ENCODE measurements around the gene FHIT.
"Not testable (repeated sequence)": the region's sequence is repeated elsewhere in the genome, so short reads cannot be mapped to it uniquely, and the experiment has no call there.

FHIT gene

DNA sequence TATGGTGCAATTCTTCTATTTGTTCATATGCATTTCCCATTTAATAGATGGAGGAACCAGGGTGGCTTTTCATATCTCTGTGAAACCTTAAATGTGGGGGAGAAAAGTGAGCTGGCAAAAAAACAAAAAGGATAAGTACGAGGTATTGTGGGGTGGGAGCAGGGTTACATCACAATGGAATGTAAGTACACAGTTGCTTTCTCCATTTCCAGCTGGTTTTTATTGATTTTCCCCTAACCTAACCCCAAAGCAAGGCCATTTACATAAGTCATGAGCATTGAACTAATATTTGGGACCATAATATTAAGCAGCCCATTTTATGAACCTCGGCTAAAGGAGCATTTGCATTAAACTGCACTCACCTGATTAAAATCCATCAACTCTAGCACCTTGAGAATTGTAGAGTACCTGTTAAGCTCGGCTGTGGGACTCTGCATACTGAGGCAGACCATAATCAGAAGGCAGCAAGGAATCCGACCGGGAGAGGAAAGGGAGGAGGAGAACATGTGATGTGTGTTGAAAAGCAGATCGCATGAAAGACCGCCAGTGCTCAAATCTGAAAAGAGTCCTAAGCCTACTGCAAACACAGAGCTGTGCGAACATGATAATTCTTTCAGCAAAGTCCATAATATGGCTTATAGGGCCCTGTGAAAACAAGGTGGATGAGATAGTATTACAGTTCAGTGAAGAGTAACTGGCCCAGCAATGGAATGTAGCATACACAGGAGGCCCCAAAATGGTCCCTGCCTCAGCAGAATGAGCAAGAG, 513.4 kb downstream of the FHIT start:
- no peak for DNase-seq (ENCODE audit: low read depth in 3 of 3, low spot score in 1 of 3)

DNA sequence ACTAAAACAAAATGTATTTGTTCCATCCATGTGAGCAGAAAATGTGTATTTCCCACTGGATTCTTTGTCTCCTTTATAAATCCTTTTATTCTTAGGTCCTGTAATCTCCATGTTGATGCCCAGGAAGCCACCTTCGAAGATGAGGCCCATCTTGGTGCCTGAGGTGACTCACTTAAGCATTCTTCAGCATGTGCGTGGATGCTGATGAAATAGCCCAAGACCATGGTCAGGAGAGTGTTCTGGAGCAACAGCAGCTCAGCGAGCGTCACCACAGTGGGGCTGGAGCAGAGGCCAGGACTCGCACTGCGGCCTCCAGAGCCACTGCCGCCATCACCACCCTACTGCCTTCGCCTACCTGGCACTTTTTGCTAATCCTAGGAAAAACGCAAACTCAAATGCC, 520.9 kb downstream of the FHIT start:
- DNase-seq (ENCODE audit: low read depth in 3 of 3, low spot score in 1 of 3) = no peak

DNA sequence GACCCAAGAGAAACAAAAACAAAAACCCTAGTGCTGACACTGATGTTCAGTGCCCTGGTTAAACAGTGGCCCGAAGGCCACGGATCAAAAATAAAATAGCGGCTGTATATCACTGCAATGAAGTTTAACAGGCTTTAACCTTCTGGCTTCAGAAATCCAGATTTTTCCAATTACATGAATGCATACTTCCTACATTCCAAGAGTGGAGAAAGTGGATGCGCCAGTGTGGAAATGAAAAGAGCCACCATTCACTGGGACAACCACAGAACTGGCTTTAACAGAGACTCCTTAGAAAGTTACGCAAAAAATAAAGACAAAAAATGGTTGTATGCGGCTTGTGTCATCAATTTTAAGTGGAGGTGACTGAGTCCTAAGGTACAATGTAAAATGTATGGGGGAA, 522.2 kb downstream of the FHIT start:
- no peak for DNase-seq (ENCODE audit: low read depth in 3 of 3, low spot score in 1 of 3)

DNA sequence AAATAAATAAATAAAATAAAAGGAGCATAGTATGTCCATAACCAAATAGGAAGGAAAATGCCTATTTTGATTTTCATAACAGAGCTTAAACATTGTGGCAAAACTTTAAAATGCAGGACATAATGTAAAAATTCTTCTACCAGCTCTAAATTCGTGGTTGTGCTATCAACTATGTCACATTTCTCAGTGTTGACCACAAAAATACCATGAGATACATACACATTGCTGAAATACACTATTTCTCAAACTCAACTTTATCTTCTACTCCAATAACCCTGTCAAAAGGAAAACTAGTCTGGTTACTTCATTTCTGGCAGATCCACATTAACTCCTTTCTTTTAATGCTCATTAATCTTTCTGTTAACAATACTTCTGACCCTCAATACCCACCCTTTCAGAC, 523.2 kb downstream of the FHIT start:
- no peak for DNase-seq (ENCODE audit: low read depth in 3 of 3, low spot score in 1 of 3)

DNA sequence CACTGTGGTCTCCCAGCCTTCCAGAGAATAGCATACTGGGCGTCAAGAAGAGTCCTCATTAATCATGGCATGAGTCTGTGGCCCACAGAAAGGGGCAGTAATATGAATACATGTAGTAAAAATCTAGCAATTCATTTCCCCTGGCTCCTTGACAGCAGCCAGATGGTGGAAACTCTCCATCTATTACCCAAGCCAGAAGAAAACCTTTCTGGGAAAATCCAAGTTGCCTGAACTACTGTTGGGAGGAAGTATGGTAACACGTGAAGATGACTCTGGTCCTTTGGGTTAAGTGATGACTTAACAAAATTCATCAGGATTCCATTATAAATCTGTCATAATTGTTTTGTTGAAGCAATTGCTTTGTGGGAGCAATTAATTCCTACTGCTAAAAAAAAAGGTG, 530.5 kb downstream of the FHIT start:
- no peak for DNase-seq (ENCODE audit: low read depth in 3 of 3, low spot score in 1 of 3)

DNA sequence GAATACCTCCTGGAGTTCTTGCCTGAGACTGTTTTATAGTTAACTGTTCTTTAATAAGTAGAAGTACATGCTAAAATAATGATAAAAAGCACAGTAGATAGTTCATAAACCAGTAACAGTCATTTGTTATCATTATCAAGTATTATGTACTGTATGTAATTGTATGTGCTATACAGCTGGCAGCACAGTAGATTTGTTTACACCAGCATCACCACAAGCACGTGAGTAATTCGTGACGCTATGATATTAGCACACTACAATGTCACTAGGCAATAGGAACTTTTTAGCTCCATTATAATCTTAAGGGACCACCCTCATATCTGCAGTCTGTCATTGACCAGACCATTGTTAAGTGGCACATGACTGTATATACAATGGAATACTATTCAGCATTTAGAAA, 534.7 kb downstream of the FHIT start:
- DNase-seq (ENCODE audit: low read depth in 3 of 3, low spot score in 1 of 3) = no peak

DNA sequence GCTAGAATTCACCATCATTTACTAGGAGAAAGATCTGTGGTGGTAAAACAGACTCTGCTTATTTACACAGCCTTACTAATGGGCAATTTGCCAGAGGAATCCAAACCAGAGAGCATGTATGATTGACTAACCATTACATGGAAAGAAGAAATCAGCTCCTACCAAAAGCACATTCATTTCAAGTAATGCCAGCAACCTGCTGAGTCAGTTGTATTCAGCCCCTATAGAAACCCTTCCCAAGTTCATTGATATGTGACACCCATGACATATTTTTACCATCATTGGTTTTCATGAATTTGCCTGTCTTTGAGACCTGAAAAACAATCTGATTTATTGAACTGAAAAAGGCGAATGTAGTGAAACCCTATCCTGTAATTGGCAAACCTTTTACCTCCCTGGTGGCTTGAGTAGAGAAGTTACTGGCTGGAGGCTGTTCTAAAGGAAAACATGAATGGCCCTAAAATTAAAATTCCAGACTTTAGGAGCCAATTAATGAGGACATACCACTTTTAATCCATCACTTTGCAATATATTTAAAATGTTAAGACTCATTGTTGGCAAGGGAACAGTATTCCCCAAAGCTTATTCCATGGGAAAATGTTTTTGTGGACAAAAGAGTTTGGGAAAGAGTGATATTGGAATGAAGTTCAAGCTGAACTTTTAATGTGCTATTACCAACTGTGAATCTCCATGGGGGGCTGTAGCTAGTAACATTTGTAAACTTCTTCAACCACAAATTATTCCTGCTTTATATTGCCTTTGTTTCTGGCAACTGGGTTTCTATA, 542.9 kb downstream of the FHIT start:
- no peak for DNase-seq (ENCODE audit: low read depth in 3 of 3, low spot score in 1 of 3)

DNA sequence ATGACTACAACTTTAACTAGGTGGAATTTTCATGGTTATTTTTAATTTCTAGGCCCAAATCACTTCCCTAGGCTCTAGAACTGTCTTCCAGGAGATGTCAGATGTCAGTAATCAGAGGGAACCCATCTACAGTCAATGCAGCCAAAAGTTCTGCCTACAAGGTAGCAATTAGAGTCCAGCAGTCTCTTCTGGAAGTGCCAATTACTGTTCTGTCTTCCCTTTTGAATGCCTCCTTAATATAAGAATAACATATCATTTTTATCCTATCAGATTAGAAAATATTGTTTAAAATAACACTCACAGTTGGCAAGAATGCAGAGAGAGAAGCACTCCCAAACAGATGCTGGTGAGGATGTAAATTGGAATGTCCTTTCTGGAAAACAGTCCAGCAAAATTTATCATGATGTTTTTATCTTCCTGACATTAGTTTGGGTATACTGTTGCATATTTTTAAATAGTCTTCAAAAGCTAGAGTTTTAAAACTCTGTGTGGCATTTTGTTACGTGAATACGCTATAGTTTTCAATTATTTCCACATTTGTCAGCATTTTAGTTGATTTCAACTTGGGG, 543.7 kb downstream of the FHIT start:
- DNase-seq (ENCODE audit: low read depth in 3 of 3, low spot score in 1 of 3) = no peak

DNA sequence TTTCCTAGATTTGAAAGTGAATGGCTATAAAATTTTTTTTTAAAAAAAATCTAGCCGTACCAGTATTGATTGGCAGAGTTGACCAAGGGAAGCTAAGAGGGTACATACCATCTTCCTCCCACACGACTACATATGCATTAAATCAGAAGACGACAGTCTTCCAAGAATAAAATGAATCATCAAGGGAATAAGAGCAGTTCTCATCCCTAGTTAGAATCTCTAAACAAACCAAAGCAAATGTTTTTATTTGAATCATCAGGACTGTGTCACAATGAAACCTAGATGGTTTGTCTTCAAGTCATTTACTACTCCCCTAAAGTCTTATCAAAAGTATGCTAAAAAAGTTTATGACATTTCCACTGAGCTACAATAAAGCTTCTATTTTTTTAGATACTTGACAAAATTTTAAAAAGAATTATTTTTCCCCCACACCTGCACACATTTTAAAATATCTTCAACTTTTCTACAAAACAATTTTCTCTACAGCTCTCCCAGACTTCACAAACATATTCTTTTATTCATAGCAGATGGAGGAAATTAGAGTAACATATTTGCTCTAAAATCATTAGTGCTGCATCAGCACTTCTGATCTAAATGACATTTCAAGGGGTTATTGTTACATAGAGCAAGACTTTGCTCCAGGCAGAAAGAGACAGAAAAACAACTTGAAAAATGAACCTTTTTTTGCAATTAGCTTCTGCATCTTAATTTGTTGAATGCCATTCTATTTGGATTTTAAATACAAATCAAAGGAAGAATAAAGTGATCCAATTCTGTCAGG, 547.1 kb downstream of the FHIT start:
- no peak for DNase-seq (ENCODE audit: low read depth in 3 of 3, low spot score in 1 of 3)

DNA sequence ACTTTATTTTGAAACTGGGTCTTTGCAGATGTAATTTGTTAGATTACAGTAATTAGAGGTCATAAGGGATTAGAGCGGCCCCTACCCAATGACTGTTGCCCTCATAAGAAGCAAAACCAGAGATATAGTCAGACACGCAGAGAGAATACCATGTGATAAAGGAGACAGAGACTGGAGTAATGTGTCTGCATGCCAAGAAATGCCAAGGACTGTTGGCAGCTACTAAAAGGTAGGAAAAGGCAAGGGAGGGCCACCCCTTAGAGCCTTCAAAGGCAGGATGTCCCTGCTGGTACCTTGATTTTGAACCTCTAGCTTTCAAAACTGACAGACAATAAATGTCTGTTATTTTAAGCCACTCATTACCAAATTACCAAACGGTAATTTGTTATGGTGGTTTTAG, 548.2 kb downstream of the FHIT start:
- no peak for DNase-seq (ENCODE audit: low read depth in 3 of 3, low spot score in 1 of 3)

DNA sequence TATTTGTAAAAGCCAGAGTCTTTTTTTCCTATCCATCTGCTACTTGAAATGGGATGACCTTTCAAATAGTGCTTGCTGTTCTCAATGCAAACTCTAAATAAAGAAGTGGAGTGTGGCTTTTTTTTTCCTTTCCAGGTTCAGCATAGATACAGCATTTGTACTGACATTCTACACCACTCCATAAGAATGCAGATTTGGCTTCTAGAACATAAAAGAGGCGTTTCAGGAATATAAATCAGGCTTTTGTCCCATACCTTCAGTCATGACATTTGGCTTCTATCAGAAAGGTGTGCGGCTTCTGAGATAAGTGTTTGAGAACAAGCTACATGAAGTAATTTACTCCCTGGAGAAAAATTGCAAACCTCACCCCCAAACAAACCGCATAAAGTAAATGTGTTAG, 553.1 kb downstream of the FHIT start:
- no peak for DNase-seq (ENCODE audit: low read depth in 3 of 3, low spot score in 1 of 3)

DNA sequence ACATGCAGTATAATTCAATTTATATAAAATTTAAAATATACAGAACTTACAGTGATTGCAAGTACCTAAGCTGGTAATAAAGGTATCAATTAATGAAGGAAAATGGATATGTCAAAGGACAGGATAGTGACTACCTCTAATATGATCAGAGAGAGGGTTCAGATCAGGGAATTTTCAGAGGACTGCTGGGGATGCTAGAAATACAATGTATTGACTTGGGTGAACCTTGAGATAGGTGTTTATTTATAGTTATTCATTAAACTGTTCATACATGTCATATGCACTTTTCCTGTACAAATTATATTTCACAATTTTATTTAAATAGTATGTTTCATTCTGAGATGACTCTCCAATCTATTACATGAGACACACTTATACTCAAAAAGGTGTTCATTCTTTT, 554.1 kb downstream of the FHIT start:
- DNase-seq (ENCODE audit: low read depth in 3 of 3, low spot score in 1 of 3) = no peak

DNA sequence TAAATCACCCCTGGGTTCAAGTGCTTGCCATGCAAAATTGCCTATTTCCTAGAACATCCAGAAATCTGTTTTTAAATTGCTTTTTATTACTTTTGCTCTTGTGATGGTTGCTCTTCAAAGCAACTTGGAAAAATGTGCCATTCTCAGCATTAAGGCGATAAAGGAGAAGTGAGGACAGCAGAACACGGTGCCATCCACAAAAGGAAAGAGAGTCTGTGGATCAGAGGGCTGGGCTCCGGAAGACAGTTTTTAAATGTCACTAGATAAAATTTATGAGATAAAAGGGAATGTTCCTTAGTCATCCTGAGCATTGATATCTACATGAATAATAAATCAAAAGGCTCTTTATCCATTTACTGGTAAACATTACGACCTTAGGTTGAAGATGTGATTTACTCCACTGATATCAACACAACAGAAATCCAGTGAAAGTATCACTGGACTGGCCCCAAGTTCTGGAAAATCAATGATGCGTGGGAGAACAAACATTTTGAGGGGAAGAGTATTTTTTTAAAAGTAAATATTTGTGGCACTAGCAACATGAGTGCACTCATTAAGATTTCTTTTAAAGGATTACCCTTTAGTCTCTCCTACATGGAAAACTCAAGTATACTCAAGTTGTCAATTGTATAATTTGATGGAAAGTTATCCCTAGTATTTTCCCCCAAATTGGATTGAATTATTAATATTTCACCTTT, 554.7 kb downstream of the FHIT start:
- DNase-seq (ENCODE audit: low read depth in 3 of 3, low spot score in 1 of 3) = no peak

DNA sequence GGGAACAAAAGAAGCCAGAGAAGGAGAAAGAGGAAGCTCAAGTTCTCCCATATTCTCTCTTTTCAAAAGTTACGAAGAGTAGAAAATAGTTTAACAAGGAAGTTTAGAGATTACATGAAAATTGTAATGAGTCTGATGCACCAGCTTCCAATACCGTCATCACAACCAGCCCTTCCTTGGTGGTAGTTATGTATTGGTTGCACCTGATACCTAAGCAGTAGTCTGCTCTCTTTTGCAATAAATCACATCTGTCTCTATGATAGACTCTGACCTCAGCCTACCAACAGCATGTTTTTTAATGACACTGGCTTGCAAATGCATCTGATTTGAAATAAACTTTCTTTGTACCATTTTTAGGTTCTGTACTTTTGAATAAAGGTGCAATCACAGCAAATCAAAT, 575.8 kb downstream of the FHIT start:
- no peak for DNase-seq (ENCODE audit: low read depth in 3 of 3, low spot score in 1 of 3)

DNA sequence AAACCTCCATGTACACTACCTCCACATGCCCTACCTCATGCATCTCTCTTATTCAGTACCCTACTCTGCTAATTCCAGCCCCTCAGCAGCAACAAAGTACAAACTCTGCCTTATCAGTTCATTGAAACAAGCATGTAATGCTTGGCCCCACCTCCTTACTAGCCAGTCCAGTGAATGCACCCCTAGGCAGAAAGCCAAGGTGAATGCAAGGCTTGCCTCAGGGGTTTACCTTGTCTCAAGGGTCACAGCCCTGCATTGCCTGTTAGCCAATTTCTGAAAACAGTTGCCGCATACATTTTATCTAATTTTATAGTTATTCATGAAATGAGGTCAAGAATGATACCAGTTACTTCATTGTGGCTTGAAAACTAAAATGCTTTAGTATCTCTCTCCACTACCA, 576.4 kb downstream of the FHIT start:
- DNase-seq (ENCODE audit: low read depth in 3 of 3, low spot score in 1 of 3) = no peak

DNA sequence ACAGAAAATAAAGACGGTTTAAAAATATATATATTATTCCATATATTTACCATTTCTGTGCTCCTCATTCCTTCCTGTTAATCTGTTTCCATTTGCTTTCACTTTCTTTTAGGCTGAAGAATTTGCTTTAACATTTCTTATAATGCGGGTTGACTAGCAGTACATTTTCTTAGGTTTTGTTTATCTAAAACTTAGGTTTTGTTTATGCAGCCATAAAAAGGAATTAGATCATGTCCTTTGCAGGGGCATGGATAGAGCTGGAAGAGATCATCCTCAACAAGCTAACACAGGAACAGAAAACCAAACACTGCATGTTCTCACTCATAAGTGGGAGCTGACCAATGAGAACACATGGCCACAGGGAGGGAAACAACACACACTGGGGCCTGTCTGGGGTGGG, 578.1 kb downstream of the FHIT start:
- DNase-seq (ENCODE audit: low read depth in 3 of 3, low spot score in 1 of 3) = no peak

DNA sequence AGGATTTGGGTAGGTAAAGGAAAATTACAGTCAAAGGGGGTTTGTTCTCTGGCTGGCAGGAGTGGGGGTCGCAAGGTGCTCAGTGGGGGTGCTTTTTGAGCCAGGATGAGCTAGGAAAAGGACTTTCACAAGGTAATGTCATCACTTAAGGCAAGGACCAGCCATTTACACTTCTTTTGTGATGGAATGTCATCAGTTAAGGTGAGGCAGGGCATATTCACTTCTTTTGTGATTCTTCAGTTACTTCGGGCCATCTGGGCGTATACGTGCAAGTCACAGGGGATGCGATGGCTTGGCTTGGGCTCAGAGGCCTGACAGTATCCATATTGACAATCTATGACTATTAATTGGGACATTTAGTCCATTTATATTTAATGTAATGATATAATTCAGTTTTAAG, 578.9 kb downstream of the FHIT start:
- not testable (repeated sequence) for DNase-seq (ENCODE audit: low read depth in 3 of 3, low spot score in 1 of 3)

DNA sequence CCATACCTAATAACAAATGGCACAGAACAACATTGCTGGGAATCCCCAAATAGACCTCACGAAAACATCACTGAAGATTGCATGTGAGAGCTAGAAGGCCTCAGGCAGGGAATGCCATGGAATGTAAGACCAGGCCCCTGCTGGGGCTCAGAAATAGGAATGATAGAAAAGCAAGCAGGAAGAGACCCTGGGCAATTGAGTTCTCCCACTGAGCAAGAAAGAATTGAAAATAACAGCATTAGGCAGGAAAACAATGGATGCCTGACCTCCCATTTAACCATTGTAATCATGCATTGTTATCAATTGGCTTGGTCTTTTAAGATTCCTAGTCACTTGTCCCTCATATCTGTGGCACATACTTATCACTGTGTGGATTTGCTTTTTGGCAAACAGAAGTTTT, 581.6 kb downstream of the FHIT start:
- DNase-seq (ENCODE audit: low read depth in 3 of 3, low spot score in 1 of 3) = no peak

DNA sequence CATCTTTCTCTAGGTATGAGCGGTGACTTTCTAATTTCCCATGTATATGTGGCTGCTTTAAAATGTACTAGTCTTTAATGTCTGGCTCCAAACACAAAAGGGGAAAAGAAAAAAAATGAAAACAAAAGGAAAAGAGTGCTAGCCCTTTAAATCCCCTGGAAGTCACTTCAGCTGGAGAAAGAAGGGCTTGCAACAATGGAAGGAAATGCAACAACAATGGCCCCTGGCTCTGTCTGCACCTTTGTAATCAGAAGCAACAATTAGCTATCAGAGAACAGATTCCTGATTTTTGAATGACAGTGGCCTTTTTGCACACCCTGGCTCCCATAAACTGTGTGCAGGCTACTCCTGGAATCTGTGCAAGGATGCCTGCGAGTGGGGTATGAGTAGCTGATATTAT, 591.2 kb downstream of the FHIT start:
- DNase-seq (ENCODE audit: low read depth in 3 of 3, low spot score in 1 of 3) = no peak

DNA sequence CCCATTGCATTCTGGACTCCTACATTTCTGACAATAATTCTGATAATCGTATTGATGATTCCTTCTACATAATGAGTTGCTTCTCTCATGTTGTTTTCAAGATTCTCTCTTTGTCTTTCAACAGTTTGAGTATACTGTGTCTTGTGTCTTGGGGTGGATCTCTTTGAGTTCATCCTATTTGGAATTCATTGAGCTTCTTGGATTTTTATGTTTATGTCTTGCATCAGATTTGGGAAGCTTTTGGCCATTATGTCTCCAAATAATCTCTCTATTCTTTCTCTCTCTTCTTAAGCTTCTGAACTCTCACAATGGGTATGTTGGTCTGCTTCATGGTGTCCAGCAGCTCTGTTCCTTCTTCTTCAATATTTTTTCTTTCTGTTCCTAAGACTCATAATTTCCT, 592.2 kb downstream of the FHIT start:
- DNase-seq (ENCODE audit: low read depth in 3 of 3, low spot score in 1 of 3) = no peak

DNA sequence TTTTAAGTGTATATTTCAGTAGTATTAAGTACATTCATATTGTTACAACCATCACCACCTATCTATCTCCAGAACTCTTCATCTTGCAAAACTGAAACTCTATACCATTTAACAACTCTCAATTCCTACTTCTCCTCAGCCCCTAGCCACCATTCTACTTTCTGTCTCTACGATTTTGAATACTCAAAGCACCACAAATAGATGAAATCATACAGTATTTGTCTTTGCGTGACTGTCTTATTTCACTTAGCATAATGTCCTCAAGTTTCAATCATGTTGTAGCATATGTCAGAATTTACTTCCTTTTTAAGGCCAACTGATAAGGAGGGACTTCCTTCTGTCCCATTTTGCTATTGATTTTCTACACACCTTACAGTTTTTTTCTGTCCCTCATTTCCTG, 593.3 kb downstream of the FHIT start:
- DNase-seq (ENCODE audit: low read depth in 3 of 3, low spot score in 1 of 3) = no peak
